GM21786 (cell line): ENCODE measurements around the gene FAM193B.
"Not testable (repeated sequence)": the region's sequence is repeated elsewhere in the genome, so short reads cannot be mapped to it uniquely, and the experiment has no call there.

Experiments used
- ATAC-seq: cut with Tn5 transposase; IDR thresholded peaks from one replicate; pipeline ENCODE4 v1.9.1; 2021; ENCODE audit not compliant: unreplicated experiment

FAM193B gene

DNA sequence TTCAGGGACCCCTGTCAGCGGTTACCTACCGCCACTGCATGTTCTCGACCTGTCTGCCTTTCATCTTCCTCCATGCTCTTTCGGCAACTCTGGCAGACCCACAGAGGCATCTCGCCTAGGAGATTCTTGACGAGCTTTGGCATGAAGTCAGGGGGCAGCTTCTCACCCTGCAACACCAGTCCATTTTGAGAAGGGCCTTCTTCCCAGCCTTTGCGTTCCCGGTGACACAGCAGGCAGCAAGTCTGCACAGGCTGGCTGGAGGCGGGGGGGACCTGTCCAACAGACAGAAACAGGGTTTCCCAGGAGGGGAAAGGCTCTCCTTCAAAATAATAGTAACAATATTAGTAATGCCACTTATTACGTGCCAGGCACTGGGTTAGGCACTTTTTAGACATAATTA lies 15.5 kb downstream of the FAM193B start:
- no peak for ATAC-seq

DNA sequence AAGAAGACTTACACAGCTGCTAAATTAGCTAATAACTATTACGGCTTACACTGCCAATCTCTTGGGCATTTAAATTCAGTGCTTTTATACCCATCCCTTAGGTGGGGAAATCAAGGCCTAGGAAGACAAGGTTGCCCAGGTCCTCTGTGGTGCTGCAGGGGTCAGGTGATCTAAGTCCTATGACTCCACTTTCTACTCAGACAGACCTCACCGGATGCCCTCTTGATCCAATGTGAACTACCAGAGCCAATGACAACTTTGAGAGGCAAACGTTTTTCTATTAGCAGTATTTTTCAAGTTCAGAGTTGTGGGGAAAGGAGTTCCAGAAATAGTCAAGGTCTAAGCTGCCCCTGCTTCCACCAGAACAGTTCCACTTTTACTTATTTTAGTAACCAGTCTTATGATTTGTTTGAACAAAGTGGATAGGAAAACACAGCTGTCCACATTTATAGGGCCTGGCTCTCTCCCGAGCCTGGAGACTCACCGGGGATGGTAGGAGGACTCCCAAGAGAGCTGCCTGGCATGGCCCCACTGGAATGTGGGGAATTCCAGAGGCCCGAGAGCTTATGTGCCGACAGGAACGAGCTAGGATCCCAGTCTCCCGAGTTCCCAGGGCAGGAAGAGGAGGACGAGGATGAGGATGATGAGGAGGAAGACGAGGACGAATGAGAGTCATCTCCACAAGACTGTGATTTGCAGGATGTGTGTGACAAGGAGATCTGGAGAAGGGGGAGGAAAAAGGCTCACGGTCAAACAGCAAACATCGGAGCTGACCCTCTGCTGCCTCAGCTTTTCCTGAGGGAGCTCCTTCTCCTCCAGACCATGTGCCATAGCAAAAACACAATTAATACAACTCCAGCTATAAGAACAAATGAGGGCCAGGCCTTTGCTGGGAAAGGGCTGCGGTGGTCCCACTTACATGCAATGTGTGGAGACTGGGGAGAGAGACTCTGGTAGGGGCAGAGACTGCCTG lies 16.7 kb downstream of the FAM193B start:
- ATAC-seq: no peak

DNA sequence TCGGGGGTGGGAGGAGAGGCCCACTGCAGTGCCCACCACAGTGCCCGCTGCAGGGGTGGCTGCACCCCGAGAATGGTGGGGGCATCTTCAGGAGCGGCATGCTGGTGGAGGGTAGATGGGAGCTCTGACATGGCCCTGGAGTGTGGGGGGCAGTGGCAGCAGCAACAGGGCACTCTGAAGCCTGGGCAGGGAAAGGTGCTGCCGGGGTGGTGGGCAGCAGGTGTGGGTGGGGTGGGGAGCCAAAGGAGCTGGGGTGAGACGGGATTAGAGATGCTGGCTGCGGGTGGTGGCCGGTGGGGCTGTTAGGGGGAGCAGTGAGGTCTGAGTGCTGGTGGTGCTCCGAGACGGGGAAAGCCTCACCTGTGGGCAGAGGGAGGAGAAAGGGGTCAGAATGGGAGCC lies 18.0 kb downstream of the FAM193B start:
- no peak for ATAC-seq

DNA sequence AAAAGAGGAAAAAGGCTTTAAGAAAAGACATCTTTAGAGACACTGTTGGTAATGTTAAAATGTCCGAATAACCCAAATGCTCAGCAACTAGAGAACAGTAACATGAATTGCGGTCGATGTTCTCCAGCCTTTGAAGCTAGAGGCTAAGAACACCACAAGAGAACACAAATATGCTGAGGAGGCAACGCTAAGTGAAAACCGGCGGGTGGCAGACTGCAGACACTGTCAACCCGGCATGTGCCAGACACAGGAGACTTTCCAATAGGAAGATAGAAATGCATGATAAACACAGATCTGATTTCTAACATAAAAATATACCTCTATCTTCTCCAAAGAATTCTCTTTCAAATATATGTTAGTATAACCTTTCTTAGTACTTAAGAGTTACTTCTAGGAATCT lies 19.2 kb downstream of the FAM193B start:
- ATAC-seq: no peak

DNA sequence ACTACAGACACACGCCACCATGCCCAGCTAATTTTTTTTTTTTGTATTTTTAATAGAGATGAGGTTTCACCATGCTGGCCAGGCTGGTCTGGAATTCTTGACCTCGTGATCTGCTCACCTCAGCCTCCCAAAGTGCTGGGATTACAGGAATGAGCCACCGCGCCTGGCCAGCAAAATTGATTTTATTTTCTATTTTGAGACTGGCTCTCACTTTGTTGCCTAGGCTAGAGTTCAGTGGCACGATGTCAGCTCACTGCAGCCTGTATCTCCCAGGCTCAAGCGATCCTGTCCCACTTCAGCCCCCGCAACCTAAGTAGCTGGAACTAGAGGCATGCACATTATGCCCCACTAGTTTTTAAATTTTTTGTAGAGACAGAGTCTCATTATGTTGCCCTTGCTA lies 19.9 kb downstream of the FAM193B start:
- ATAC-seq: not testable (repeated sequence)

DNA sequence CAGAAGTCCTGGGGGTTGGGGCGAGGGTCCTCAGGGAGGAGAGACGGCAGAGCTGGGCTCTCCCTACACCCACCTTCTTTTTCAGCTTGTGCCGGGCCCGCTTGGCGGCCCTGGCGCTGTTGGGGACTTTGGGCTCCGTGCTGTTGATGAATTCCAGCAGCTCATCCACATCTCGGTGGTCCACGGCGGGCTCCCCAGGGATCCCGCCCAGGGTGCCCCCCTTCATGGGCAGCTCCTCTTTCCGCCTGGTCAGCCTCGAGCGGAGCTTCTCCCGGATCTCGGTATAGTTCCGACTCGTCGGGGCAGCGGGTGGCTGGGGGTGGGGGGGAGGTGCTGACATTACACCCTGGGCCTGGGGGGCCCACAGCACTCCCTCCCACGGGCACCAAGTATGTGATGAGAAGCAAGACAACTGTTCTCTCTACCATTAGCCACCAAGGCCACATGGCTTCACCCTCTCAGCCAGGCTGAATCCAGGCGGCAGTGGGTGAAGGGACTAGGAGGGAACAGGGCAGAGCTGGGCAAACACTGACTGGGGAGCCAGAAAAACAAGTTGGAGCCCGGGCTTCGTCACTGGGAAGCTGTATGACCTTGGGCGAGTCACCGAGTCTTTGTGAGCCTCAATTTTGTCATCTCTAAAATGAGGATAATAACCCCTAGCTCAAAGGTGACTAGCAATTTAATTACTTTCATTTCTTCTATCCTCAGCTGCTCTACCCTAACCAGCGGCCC lies 23.0 kb downstream of the FAM193B start:
- ATAC-seq: no peak

- no peak for ATAC-seq
These were observed 23.7 kb downstream of the FAM193B start for GRCh38 chr5:177530638-177531037.

DNA sequence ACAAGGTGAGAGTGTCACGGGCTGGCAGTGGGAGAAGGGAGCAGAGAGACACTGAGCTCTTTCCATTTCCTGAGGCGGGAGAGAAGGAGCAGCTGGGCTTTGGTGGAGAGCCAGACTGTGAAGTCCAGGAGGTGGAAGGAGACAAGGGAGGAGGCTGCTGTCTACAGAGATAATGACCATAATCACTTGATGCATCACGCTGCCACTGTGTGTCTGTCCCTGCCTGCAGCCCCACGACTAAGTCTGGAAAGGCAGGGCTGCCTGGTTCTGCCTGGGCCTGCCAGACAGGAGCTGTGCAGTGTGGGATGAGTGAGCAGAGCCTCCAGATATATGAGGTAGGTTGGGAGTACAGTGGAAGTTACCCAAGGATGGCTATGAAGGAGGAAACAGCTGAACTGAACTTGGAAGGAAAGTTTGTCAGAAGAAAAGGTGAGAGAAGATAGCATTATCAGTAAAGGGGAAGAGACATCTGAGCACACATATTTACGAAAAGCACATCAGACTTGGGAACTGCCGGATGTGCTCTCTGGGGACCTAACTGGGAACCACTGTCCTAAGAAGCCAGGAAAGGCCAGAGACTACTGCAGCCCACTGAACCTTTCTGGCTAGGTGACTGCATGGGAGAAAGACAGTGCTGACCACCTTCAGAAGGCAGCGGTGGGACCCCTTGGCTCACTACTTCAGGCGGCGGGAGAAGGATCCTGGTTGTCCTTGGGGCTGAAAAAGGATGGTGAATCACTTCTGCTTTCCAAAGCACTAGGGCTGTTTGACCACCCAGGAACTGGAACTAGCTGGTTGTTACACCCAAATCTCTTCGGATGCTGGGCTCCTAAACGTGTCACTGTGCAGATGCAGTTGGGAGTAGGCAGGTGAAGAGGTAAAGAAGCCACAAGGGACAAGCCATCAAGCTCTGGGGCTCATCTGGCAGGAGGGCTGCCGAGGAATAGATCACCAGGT lies 24.8 kb downstream of the FAM193B start:
- ATAC-seq: no peak

GRCh38 chr5:177528631-177529030 lies 25.7 kb downstream of the FAM193B start:
- ATAC-seq: no peak

DNA sequence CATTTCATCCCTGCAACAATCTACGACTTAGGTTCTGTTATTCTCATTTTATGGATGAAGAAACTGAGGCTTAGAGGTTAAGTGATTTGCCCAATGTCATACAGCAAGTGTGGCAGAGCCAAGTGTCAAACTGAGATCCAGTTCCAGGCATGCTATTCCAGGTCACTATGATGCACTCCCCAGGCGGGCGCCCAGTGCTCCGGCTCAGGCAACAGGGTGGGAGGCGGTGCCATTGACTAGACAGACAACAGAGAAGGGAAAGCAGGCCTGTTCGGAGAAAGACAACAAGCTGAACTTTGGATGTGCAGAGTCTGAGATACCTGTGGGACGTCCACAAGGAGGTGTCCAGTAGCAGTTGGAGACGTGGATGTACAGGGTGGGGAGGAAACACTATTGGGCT lies 26.8 kb downstream of the FAM193B start:
- ATAC-seq: no peak

GRCh38 chr5:177526791-177527190 lies 27.6 kb downstream of the FAM193B start:
- no peak for ATAC-seq

DNA sequence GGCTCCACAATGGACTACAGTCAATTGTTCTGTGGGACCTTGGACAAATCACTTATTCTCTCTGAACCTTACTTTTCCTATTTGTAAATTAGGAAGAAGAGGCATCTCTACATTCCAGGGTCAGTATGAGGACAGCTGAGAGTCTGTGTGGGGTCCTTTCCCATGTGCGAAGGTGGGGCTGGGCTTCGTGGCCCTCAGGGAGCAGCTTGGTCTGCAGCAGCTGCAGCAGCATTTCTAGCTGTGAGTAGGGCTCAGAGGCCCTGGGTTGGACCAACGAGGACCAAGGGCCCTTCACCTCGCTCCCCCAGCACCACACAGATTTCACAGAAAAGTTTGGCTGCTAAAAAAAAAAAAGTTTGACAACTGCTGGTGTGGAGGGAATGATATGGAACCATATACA lies 28.2 kb downstream of the FAM193B start:
- ATAC-seq: no peak

GRCh38 chr5:177524941-177525655 lies 29.3 kb downstream of the FAM193B start:
- ATAC-seq: no peak

DNA sequence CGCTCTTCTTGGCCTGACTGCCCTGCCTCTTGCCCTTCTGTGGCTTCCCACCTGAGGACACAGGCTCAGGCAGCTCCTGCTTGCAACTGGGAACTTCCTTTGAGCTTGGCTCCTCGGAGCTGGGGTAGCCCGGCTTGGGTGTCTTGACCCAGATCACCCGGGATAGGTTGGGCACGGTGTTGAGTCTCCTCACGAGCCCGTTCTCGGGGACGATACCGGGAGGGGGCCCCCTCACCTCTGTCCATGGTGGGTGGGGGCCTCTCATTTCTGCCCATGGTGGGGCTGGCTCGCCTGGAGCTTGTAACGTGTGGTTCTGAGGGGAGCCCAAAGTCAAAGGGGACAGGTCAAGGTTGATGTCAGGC lies 29.8 kb downstream of the FAM193B start:
- ATAC-seq: no peak

DNA sequence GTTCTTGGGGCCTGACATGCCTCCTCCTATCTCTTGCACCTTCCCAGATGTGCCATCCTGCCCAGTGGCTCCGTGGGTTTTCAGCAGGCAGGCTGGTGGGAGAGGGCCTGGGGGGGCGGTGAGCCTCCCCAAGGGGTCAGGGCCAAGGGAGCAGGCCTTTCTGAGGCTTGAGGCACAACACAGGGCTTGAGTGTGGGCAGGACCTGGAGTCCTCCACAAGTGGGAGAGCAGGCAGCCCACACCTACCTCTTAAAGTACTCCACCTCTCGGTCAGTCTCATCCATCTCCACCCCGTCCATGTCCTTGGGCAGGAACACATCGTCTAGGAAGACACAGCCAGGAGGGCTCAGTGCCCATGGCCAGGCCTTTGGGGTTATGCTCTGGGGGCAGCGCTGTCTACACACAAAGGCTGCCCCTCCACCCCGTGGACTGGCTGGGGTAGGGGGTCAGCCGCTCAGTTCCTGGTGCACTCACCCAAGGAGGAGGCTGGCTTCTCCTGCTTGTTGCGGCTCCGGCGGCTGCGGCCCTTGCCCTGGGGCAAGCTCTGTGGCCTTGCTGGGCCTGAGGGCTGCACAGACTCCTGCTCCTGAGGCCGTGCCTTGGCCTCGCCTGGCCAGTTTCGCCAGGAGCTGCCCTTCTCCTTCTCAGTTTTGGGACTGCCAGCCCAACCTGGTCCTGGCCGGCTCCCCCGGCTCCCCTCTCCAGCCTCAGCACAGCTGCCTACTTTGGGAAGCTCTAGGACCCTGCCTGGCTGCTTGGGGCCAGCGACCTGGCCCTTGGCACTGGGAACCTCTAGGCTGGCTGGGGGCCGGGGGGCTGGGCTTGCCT lies 30.4 kb downstream of the FAM193B start:
- ATAC-seq: no peak

DNA sequence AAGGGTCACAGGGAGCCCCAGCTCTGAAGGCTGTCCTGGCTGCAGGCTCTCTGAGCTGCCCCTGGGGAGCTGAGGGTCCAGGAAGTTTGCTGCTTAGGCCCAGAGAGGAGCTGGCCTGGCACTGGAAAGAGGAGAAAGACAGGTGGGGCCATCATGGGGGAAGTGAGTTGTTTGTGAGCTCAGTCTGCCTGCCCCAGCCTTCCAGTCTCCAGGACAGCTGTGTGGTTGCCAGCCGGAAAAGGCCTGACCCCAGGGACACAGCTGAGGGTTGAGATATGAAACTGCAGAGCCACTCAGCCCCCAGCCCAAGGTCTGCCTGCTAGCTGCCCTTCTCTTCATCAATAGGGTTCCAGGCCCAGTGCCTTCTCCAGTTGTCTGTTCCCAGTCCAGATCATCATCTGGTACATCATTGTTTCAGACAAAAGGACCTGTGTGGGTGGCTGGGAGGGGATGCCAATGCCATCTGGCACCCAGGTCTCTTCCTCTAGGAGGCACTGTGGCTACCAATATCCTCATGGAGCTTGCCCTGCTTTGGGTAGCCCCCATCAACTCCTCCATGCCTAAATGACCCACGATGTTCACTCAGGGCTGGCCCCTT lies 33.3 kb downstream of the FAM193B start:
- no peak for ATAC-seq

GRCh38 chr5:177520271-177520670 lies 34.1 kb downstream of the FAM193B start:
- no peak for ATAC-seq

- no peak for ATAC-seq
These were observed 34.7 kb downstream of the FAM193B start for GRCh38 chr5:177519463-177520235.
